SK-N-SH treated with all-trans-retinoic acid at 6 μM for 48 hours (cell line): Measurements from ENCODE around the gene NUP54.

Source experiments
- ATAC-seq: fragments of 200-7000 bp; cut with Tn5 transposase; 3 replicates; pipeline ENCODE4 v1.9.1; 2020; ENCODE audit warnings: mild to moderate bottlenecking, moderate library complexity
- ARNTL ChIP-seq: fragments of 450-650 bp; formaldehyde crosslinking; IDR thresholded peaks from 2 replicates; pipeline ENCODE4 v1.5.0; 2020; ENCODE audit warnings: low read depth, mild to moderate bottlenecking, moderate library complexity, borderline replicate concordance
- CSDC2 ChIP-seq: fragments of 250-450 bp; sonication (Bioruptor Pico); IDR thresholded peaks from 2 replicates; pipeline ENCODE4 v1.5.0; 2020; ENCODE audit warnings: mild to moderate bottlenecking, moderate library complexity
- GLIS3 ChIP-seq: fragments of 250-450 bp; sonication (Bioruptor Pico); IDR thresholded peaks from 2 replicates; pipeline ENCODE4 v1.5.0; 2020; ENCODE audit warnings: mild to moderate bottlenecking, moderate library complexity
- ISL1 ChIP-seq: fragments of 250-450 bp; sonication (Bioruptor Pico); IDR thresholded peaks from 2 replicates; pipeline ENCODE4 v2.1.2; 2022; ENCODE audit warnings: mild to moderate bottlenecking, moderate library complexity
- SNAI2 ChIP-seq: fragments of 250-450 bp; sonication (Bioruptor Pico); IDR thresholded peaks from 2 replicates; pipeline ENCODE4 v1.5.0; 2020; ENCODE audit warnings: mild to moderate bottlenecking, moderate library complexity
- TCF4 ChIP-seq: fragments of 250-450 bp; sonication (Bioruptor Pico); IDR thresholded peaks from 2 replicates; pipeline ENCODE4 v1.8.0; 2021; ENCODE audit warnings: mild to moderate bottlenecking, moderate library complexity, borderline replicate concordance
- ZC3H10 ChIP-seq: fragments of 250-450 bp; sonication (Bioruptor Pico); IDR thresholded peaks from 2 replicates; pipeline ENCODE4 v1.5.1; 2021; ENCODE audit warnings: mild to moderate bottlenecking, moderate library complexity
- ZFP3 ChIP-seq: fragments of 250-450 bp; sonication (Bioruptor Pico); IDR thresholded peaks from 2 replicates; pipeline ENCODE4 v1.5.0; 2020; ENCODE audit warnings: mild to moderate bottlenecking, moderate library complexity
- ZFP30 ChIP-seq: fragments of 450-650 bp; formaldehyde crosslinking; IDR thresholded peaks from 2 replicates; pipeline ENCODE4 v1.5.0; 2022; ENCODE audit warnings: mild to moderate bottlenecking, moderate library complexity
- ZNF565 ChIP-seq: fragments of 450-650 bp; formaldehyde crosslinking; conservative IDR thresholded peaks from 2 replicates; pipeline ENCODE4 v1.5.0; 2020; ENCODE audit warnings: low read depth, mild to moderate bottlenecking, moderate library complexity
- TF ChIP-seq, protein P1 (sequence below): fragments of 250-450 bp; sonication (Bioruptor Pico); IDR thresholded peaks from 2 replicates; pipeline ENCODE4 v1.5.0; 2020; ENCODE audit warnings: mild to moderate bottlenecking, moderate library complexity
- TF ChIP-seq, protein P2 (sequence below): fragments of 250-450 bp; sonication (Bioruptor Pico); IDR thresholded peaks from 2 replicates; pipeline ENCODE4 v1.5.1; 2021; ENCODE audit warnings: mild to moderate bottlenecking, moderate library complexity
- TF ChIP-seq, protein P3 (sequence below): fragments of 250-450 bp; sonication (Bioruptor Pico); IDR thresholded peaks from 2 replicates; pipeline ENCODE4 v1.8.0; 2020; ENCODE audit warnings: mild to moderate bottlenecking, moderate library complexity, borderline replicate concordance

The NUP54 gene

DNA sequence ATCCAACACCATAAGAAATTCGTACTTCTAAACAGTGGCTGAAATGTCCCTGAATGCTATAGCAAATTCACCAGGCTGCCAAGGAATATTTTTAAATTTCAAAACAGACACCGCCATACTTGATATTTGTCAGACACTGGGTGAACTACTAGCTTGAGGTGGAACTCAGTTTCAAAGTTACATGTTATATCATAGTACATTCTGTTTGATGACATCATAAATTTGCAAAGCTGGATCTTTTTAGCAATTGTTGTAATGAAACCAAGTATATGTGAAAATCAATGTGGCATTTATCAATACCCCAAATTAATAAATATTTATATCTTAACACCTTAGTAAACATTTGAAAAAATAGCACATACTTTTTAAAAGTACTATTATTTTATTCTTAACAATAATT, 59.5 kb downstream of the NUP54 start (continued):
- TF ChIP-seq, protein P1, sequence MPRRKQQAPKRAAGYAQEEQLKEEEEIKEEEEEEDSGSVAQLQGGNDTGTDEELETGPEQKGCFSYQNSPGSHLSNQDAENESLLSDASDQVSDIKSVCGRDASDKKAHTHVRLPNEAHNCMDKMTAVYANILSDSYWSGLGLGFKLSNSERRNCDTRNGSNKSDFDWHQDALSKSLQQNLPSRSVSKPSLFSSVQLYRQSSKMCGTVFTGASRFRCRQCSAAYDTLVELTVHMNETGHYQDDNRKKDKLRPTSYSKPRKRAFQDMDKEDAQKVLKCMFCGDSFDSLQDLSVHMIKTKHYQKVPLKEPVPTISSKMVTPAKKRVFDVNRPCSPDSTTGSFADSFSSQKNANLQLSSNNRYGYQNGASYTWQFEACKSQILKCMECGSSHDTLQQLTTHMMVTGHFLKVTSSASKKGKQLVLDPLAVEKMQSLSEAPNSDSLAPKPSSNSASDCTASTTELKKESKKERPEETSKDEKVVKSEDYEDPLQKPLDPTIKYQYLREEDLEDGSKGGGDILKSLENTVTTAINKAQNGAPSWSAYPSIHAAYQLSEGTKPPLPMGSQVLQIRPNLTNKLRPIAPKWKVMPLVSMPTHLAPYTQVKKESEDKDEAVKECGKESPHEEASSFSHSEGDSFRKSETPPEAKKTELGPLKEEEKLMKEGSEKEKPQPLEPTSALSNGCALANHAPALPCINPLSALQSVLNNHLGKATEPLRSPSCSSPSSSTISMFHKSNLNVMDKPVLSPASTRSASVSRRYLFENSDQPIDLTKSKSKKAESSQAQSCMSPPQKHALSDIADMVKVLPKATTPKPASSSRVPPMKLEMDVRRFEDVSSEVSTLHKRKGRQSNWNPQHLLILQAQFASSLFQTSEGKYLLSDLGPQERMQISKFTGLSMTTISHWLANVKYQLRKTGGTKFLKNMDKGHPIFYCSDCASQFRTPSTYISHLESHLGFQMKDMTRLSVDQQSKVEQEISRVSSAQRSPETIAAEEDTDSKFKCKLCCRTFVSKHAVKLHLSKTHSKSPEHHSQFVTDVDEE (CRISPR knock-in tag) = no peak

DNA sequence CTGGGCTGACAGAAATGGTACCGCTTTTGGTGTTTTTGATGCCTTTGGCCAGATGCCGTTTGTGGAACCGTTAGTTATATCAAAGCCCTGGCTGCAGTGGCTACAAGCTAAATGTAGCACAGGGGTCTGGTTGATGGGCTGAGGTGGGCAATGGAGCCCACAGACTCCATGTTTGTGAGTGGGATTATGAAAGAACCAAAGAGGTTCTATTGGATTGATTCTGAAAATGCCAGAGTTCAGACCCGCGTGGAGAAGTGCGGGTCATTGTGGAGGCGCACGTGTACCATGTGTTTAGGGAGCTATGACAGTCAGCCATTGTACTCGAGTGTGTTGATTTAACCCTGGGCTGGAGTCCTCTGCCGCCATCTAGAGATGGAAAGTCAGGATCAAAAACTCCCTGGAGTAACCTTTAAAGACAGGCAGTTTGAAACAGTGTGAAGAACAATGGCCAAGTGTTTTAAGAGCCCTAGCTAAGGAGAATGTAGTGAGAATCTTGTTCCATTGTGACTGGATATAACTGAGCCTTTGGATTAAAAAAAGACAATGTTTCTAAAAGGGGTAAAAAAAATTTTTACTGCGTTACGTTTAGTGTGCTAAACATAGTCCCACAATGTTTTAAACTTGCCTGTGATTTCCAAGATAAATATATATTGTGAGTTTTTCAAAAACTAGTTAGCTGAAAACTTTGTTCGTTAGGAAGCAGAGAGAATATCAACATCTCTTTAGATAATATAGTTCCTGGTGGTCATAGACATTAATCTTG, 61.0 kb downstream of the NUP54 start:
- peak; percentile 90 for ATAC-seq
- TF ChIP-seq ISL1 (CRISPR knock-in tag) (no peak), ZFP3 (CRISPR knock-in tag) (no peak), GLIS3 (CRISPR knock-in tag) (no peak), ZNF565 (CRISPR knock-in tag) (no peak), ARNTL (CRISPR knock-in tag) (no peak), ZC3H10 (CRISPR knock-in tag) (no peak), ZFP30 (CRISPR knock-in tag) (no peak), CSDC2 (CRISPR knock-in tag) (no peak), TCF4 (no peak)
- TF ChIP-seq, protein P2, sequence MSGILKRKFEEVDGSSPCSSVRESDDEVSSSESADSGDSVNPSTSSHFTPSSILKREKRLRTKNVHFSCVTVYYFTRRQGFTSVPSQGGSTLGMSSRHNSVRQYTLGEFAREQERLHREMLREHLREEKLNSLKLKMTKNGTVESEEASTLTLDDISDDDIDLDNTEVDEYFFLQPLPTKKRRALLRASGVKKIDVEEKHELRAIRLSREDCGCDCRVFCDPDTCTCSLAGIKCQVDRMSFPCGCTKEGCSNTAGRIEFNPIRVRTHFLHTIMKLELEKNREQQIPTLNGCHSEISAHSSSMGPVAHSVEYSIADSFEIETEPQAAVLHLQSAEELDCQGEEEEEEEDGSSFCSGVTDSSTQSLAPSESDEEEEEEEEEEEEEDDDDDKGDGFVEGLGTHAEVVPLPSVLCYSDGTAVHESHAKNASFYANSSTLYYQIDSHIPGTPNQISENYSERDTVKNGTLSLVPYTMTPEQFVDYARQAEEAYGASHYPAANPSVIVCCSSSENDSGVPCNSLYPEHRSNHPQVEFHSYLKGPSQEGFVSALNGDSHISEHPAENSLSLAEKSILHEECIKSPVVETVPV = no peak
- TF ChIP-seq, protein P3, sequence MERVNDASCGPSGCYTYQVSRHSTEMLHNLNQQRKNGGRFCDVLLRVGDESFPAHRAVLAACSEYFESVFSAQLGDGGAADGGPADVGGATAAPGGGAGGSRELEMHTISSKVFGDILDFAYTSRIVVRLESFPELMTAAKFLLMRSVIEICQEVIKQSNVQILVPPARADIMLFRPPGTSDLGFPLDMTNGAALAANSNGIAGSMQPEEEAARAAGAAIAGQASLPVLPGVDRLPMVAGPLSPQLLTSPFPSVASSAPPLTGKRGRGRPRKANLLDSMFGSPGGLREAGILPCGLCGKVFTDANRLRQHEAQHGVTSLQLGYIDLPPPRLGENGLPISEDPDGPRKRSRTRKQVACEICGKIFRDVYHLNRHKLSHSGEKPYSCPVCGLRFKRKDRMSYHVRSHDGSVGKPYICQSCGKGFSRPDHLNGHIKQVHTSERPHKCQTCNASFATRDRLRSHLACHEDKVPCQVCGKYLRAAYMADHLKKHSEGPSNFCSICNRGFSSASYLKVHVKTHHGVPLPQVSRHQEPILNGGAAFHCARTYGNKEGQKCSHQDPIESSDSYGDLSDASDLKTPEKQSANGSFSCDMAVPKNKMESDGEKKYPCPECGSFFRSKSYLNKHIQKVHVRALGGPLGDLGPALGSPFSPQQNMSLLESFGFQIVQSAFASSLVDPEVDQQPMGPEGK (CRISPR knock-in tag) = no peak
- TF ChIP-seq, protein P1 (CRISPR knock-in tag) = no peak
- TF ChIP-seq, all 23 proteins: peak for 0

DNA sequence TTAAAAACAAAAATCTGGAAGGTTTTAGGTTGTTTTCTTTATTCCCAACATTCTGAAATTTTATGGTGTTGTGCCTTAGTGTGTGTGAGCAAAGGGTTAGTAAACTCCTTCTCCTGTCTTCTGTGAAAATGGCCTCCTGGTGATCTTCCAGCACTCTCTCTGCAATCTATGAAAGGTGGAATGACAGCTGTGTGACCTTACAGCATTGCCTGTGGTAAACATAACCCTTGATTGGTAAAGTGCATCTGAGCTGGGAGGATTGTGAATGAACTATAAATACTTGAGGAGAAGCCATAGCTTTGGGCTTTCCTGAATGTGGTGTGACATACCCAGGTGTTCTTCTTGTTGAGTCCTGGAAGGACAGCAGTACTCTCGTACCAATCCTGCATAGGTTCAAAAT, 63.7 kb downstream of the NUP54 start:
- no peak for ATAC-seq
- no peak for TF ChIP-seq ZFP3 (CRISPR knock-in tag)
- TF ChIP-seq, protein P3 (CRISPR knock-in tag) = no peak
- no peak for TF ChIP-seq TCF4
- no peak for TF ChIP-seq SNAI2 (CRISPR knock-in tag)
- TF ChIP-seq, protein P1 (CRISPR knock-in tag) = no peak
- no peak for TF ChIP-seq ZFP30 (CRISPR knock-in tag)
- TF ChIP-seq ISL1 (CRISPR knock-in tag) = no peak
